K562 (cell line): Measurements from ENCODE around the gene OST4. TPM values are rescaled to one million over a fixed set of nuclear protein-coding genes. Genes with fewer than 3 reads are reported as not detected.

Experiments used
- BCOR ChIP-seq: fragments of 450-650 bp; IDR thresholded peaks from 2 replicates; pipeline ENCODE4 v1.6.1; 2016
- CREB3L1 ChIP-seq: fragments of 450-650 bp; IDR thresholded peaks from 2 replicates; pipeline ENCODE4 v1.6.1; 2014; ENCODE audit warnings: low read depth, mild to moderate bottlenecking, moderate library complexity, borderline replicate concordance
- DDX20 ChIP-seq: fragments of 450-650 bp; IDR thresholded peaks from 2 replicates; pipeline ENCODE4 v1.6.1; 2016; ENCODE audit warnings: missing genetic modification characterization, low read depth, mild to moderate bottlenecking, missing compliant biosample characterization, moderate library complexity
- DIDO1 ChIP-seq: fragments of 450-650 bp; IDR thresholded peaks from 2 replicates; pipeline ENCODE4 v1.6.1; 2016; ENCODE audit warnings: low read depth, missing biosample characterization, missing genetic modification characterization
- ELF1 ChIP-seq: fragments of 200-800 bp; sonication (Bioruptor generic); IDR thresholded peaks from 2 replicates; pipeline ENCODE4 v1.6.1; 2016; ENCODE audit warnings: missing genetic modification characterization, missing compliant biosample characterization
- FOXP4 ChIP-seq: sonication (generic); formaldehyde crosslinking; IDR thresholded peaks from 2 replicates; pipeline ENCODE4 v1.8.0; 2022; ENCODE audit warnings: mild to moderate bottlenecking, missing genetic modification reagents, borderline replicate concordance
- KAT2B ChIP-seq: IDR thresholded peaks from one replicate; pipeline ENCODE4 v1.6.1; 2012; ENCODE audit warnings: low read depth, mild to moderate bottlenecking, control low read depth, inconsistent platforms, low read length, moderate library complexity
- NFIX ChIP-seq: fragments of 250-450 bp; sonication (Bioruptor Pico); IDR thresholded peaks from 2 replicates; pipeline ENCODE4 v1.4.0; 2020; ENCODE audit warnings: low read depth, mild to moderate bottlenecking, moderate library complexity
- TAF1 ChIP-seq: IDR thresholded peaks from 2 replicates; pipeline ENCODE4 v1.6.1; 2011; ENCODE audit warnings: mild to moderate bottlenecking, low read length, moderate library complexity; ENCODE audit not compliant: insufficient read depth, control insufficient read depth, severe bottlenecking; ENCODE audit errors: extremely low read depth
- U2AF2 ChIP-seq: fragments of 200-400 bp; formaldehyde crosslinking; optimal IDR thresholded peaks from 2 replicates; pipeline ENCODE3; 2017; ENCODE audit warnings: low read depth, mild to moderate bottlenecking, low read length
- ZBTB26 ChIP-seq: fragments of 450-650 bp; formaldehyde crosslinking; IDR thresholded peaks from 2 replicates; pipeline ENCODE4 v1.4.0; 2022; ENCODE audit warnings: missing genetic modification characterization
- ZBTB9 ChIP-seq: fragments of 450-650 bp; formaldehyde crosslinking; IDR thresholded peaks from 2 replicates; pipeline ENCODE4 v1.4.0; 2020; ENCODE audit warnings: mild to moderate bottlenecking, moderate library complexity
- ZMIZ1 ChIP-seq, 2 experiments: fragments of 150-350 bp in 1 of 2; IDR thresholded peaks; 2 replicates each; pipeline ENCODE4 v1.6.1; 2012 to 2016; ENCODE audit warnings: low read depth in 2 of 2, low read length in 2 of 2, mild to moderate bottlenecking in 1 of 2, moderate library complexity in 1 of 2
- ZNF280B ChIP-seq: fragments of 250-450 bp; sonication (Bioruptor Pico); IDR thresholded peaks from 2 replicates; pipeline ENCODE4 v1.5.1; 2021; ENCODE audit warnings: mild to moderate bottlenecking
- polyA plus RNA-seq, 8 experiments: library from polyadenylated mRNA; depleted of rRNA in 4 of 8; stranded (reverse) in 5 of 8; unstranded in 3 of 8; fragments of >200 nt; fragmentation: Nextera tagmentation in 2 of 8; fragmentation: Illumina TruSeq in 1 of 8; extraction: Ambion mirVana in 2 of 8; extraction: Trizol in 1 of 8; gene quantifications; 2 replicates each; pipeline versions ENCODE4 v1.2.1 to v1.2.3, GENCODE V29; 2011 to 2014; ENCODE audit warnings: inconsistent platforms in 1 of 8, missing spikeins in 1 of 8
- total RNA-seq, 7 experiments: library from RNA; depleted of rRNA in 6 of 7; stranded (reverse); fragments of >200 nt in 6 of 7; fragmentation: Illumina TruSeq in 2 of 7; extraction: Trizol in 2 of 7; gene quantifications; 2 replicates each; pipeline versions ENCODE4 v1.2.1 to v1.2.3, GENCODE V29; 2011 to 2021; ENCODE audit warnings: low replicate concordance in 1 of 7

The OST4 gene
- total and polyA plus RNA-seq, 9 of the 15 experiments (the other 6 are each of a cell fraction or from before 2014, with no cell fraction given) = 186 to 1,155 (median 355) TPM

GRCh38 chr2:27032495-27033252 is 38.8 kb downstream of the OST4 start, which contains the start of gene TMEM214 (continued):
- TF ChIP-seq ELF1 (tag) (peak; percentile 71), ZBTB9 (CRISPR knock-in tag) (0 out of 2 replicates have a peak, but pooled peaks have one; percentile 15), ZBTB26 (no peak), ZNF280B (0 out of 2 replicates have a peak, but pooled peaks have one; percentile 27), U2AF2 (no peak), ZMIZ1 (IDR thresholded peaks at IDR 0.05; ENCODE audit: low read depth in 2 of 2, low read length in 2 of 2) (no peak), DDX20 (tag) (no peak), BCOR (0 out of 2 replicates have a peak, but pooled peaks have one; percentile 25), FOXP4 (CRISPR knock-in tag) (no peak), KAT2B (no peak), NFIX (no peak), CREB3L1 (peak; percentile 100), TAF1 (peak; percentile 85), DIDO1 (tag) (no peak)
